Ovary (tissue), 3 donors: ENCODE data around the gene TCTN1.

Experiments used
- CTCF ChIP-seq, 3 donors: fragments of 450-650 bp in 2 of 3; fragments of 200-600 bp in 1 of 3; IDR thresholded peaks; one replicate each; pipeline versions ENCODE4 v1.5.1 to v1.8.0; 2016 to 2022; ENCODE audit warnings: antibody characterized with exemption in 3 of 3, mild to moderate bottlenecking in 1 of 3
- EP300 ChIP-seq: sonication (generic); formaldehyde crosslinking; IDR thresholded peaks from one replicate; pipeline ENCODE4 v1.6.1; 2017; ENCODE audit warnings: antibody characterized with exemption
- POLR2A ChIP-seq: fragments of 450-650 bp; IDR thresholded peaks from one replicate; pipeline ENCODE4 v1.6.1; 2017; ENCODE audit warnings: antibody characterized with exemption, mild to moderate bottlenecking, moderate library complexity
- donor health status: DM: no; HTN: no; CAD: no.

GRCh38 chr12:110574044-110574443, 39.9 kb upstream of the TCTN1 start:
- TF ChIP-seq CTCF (IDR thresholded peaks at IDR 0.05) (no peak), EP300 (no peak), POLR2A (no peak)
